HG03469 (cell line): ENCODE data around the gene ARHGAP30.
"Not testable (repeated sequence)": the region's sequence is repeated elsewhere in the genome, so short reads cannot be mapped to it uniquely, and the experiment has no call there.

Experiments used
- ATAC-seq: cut with Tn5 transposase; IDR thresholded peaks from one replicate; pipeline ENCODE4 v1.9.1; 2021; ENCODE audit warnings: mild to moderate bottlenecking, moderate library complexity, moderate number of reproducible peaks; ENCODE audit not compliant: unreplicated experiment

ARHGAP30 gene

GRCh38 chr1:161073474-161074121 lies 3.9 kb upstream of the ARHGAP30 start:
- ATAC-seq, result no peak

- ATAC-seq, result no peak
Observed at GRCh38 chr1:161072751-161073449, 3.2 kb upstream of the ARHGAP30 start.

GRCh38 chr1:161071886-161072371 lies 2.2 kb upstream of the ARHGAP30 start:
- ATAC-seq, result no peak

GRCh38 chr1:161070761-161071160 lies 1.1 kb upstream of the ARHGAP30 start:
- no peak for ATAC-seq

- no peak for ATAC-seq
Observed at GRCh38 chr1:161069241-161069640, 450 bp downstream of the ARHGAP30 start.

GRCh38 chr1:161068306-161069234 lies 1.1 kb downstream of the ARHGAP30 start:
- no peak for ATAC-seq

- no peak for ATAC-seq
Observed at GRCh38 chr1:161066694-161067093, 3.0 kb downstream of the ARHGAP30 start.

GRCh38 chr1:161065681-161066080 lies 4.0 kb downstream of the ARHGAP30 start:
- not testable (repeated sequence) for ATAC-seq

- ATAC-seq, result not testable (repeated sequence)
Observed at GRCh38 chr1:161063936-161064335, 5.8 kb downstream of the ARHGAP30 start.

- ATAC-seq, result no peak
Observed at GRCh38 chr1:161061419-161061818, 8.3 kb downstream of the ARHGAP30 start.

GRCh38 chr1:161059293-161059692 lies 10.4 kb downstream of the ARHGAP30 start:
- ATAC-seq, result no peak

GRCh38 chr1:161054805-161055204 lies 14.9 kb downstream of the ARHGAP30 start:
- ATAC-seq, result no peak

GRCh38 chr1:161054232-161054631 lies 15.5 kb downstream of the ARHGAP30 start:
- no peak for ATAC-seq

GRCh38 chr1:161052899-161053298 lies 16.8 kb downstream of the ARHGAP30 start:
- ATAC-seq, result no peak

- no peak for ATAC-seq
Observed at GRCh38 chr1:161051219-161051618, 18.5 kb downstream of the ARHGAP30 start.

GRCh38 chr1:161048949-161049722 lies 20.6 kb downstream of the ARHGAP30 start:
- no peak for ATAC-seq

GRCh38 chr1:161047436-161048420 lies 22.0 kb downstream of the ARHGAP30 start:
- no peak for ATAC-seq

GRCh38 chr1:161046605-161047228 lies 23.0 kb downstream of the ARHGAP30 start:
- ATAC-seq, result no peak
